ENCODE results near the gene LMAN1. TPM values are rescaled to one million over a fixed set of nuclear protein-coding genes. Genes with fewer than 3 reads are reported as not detected.

LMAN1 gene
- total RNA-seq, 2 experiments from 2014 or later, result 121 to 134 TPM

GRCh38 chr18:59383851-59384250, 24.8 kb upstream of the LMAN1 start:
- Mint-ChIP-seq H3K27me3 (peaks cover 15% of the 10 kb centered on the region), H3K36me3 (ENCODE audit: low read depth) (no peaks in the 10 kb centered on the region), H3K27ac (no peak overlapping the region), H3K4me3 (no peak overlapping the region), H3K9me3 (ENCODE audit: low read depth) (no peaks in the 10 kb centered on the region), H3K4me1 (peaks cover under 1% of the 10 kb centered on the region)
- intact Hi-C loops (cut with DNase I, micrococcal nuclease), result no loop called here
- no peak for DNase-seq
- ChIA-PET CTCF (interaction anchor here (2.3 kb wide), 1 partner anchor 19 kb away, joined by 12 read pairs; no protein-coding TSS in a partner anchor), POLR2A (interaction anchor here (0.7 kb wide), 1 partner anchor 31 kb away, joined by 4 read pairs; no protein-coding TSS in a partner anchor)
- ATAC-seq, result no peak

GRCh38 chr18:59382383-59382782, 23.3 kb upstream of the LMAN1 start:
- CTCF ChIA-PET, result interaction anchor here (0.7 to 2.3 kb wide), 5 partner anchors 20 to 311 kb away, joined by 3 to 12 read pairs (median 4); no protein-coding TSS in a partner anchor

GRCh38 chr18:59381949-59382348, 22.9 kb upstream of the LMAN1 start:
- Mint-ChIP-seq H3K27ac (no peak overlapping the region), H3K4me3 (no peak overlapping the region), H3K9me3 (ENCODE audit: low read depth) (no peaks in the 10 kb centered on the region), H3K27me3 (peaks cover 25% of the 10 kb centered on the region), H3K36me3 (ENCODE audit: low read depth) (no peaks in the 10 kb centered on the region), H3K4me1 (peaks cover 15% of the 10 kb centered on the region)
- ChIA-PET POLR2A (no interaction called here), CTCF (interaction anchor here (0.7 to 1.2 kb wide), 5 partner anchors 18 to 311 kb away, joined by 3 to 4 read pairs (median 4); no protein-coding TSS in a partner anchor)
- DNase-seq (no peak), ATAC-seq (no peak)
- intact Hi-C loops (cut with DNase I, micrococcal nuclease), result no loop called here

More at GRCh38 chr18:59382383-59382782, 23.3 kb upstream of the LMAN1 start:
- Mint-ChIP-seq H3K4me3 (no peak overlapping the region), H3K4me1 (peaks cover 15% of the 10 kb centered on the region), H3K27me3 (peaks cover 24% of the 10 kb centered on the region), H3K27ac (no peak overlapping the region), H3K36me3 (ENCODE audit: low read depth) (no peaks in the 10 kb centered on the region), H3K9me3 (ENCODE audit: low read depth) (no peaks in the 10 kb centered on the region)
- intact Hi-C loops (cut with DNase I, micrococcal nuclease), result no loop called here
- ATAC-seq (no peak), DNase-seq (no peak)
- POLR2A ChIA-PET, result no interaction called here

- Mint-ChIP-seq H3K4me1 (peaks cover 15% of the 10 kb centered on the region), H3K4me3 (no peak overlapping the region), H3K27me3 (peaks cover 25% of the 10 kb centered on the region), H3K9me3 (ENCODE audit: low read depth) (no peaks in the 10 kb centered on the region), H3K36me3 (ENCODE audit: low read depth) (no peaks in the 10 kb centered on the region), H3K27ac (no peak overlapping the region)
- CTCF ChIA-PET, result interaction anchor here (1.3 kb wide), 1 partner anchor 21 kb away, joined by 3 read pairs; no protein-coding TSS in a partner anchor
- DNase-seq (no peak), ATAC-seq (no peak)
- intact Hi-C loops (cut with DNase I, micrococcal nuclease), result no loop called here
- POLR2A ChIA-PET, result no interaction called here
Observed at GRCh38 chr18:59380706-59381105, 21.6 kb upstream of the LMAN1 start.

GRCh38 chr18:59379772-59380522, 20.9 kb upstream of the LMAN1 start:
- CTCF ChIA-PET, result interaction anchor here (1.3 kb wide), 1 partner anchor 22 kb away, joined by 3 read pairs; no protein-coding TSS in a partner anchor
- POLR2A ChIA-PET, result no interaction called here
- no peak overlapping the region for H3K27ac Mint-ChIP-seq
- H3K36me3 Mint-ChIP-seq (ENCODE audit: low read depth), result no peaks in the 10 kb centered on the region
- H3K4me3 Mint-ChIP-seq, result no peak overlapping the region
- H3K27me3 Mint-ChIP-seq, result peaks cover 22% of the 10 kb centered on the region
- H3K4me1 Mint-ChIP-seq, result peaks cover 15% of the 10 kb centered on the region
- no peak for DNase-seq
- peak; percentile 28 for ATAC-seq
- intact Hi-C loops (cut with DNase I, micrococcal nuclease), result no loop called here
- no peaks in the 10 kb centered on the region for H3K9me3 Mint-ChIP-seq (ENCODE audit: low read depth)

GRCh38 chr18:59377613-59378337, 18.7 kb upstream of the LMAN1 start:
- no peak overlapping the region for H3K4me3 Mint-ChIP-seq
- ChIA-PET CTCF (interaction anchor here (0.7 to 0.8 kb wide), 3 partner anchors 9 to 25 kb away, joined by 3 to 4 read pairs (median 3); no protein-coding TSS in a partner anchor), POLR2A (no interaction called here)
- ATAC-seq (peak; percentile 82), DNase-seq (no peak)
- peaks cover 15% of the 10 kb centered on the region for H3K4me1 Mint-ChIP-seq
- H3K27ac Mint-ChIP-seq, result no peak overlapping the region
- no peaks in the 10 kb centered on the region for H3K9me3 Mint-ChIP-seq (ENCODE audit: low read depth)
- peaks cover 28% of the 10 kb centered on the region for H3K27me3 Mint-ChIP-seq
- intact Hi-C loops (cut with DNase I, micrococcal nuclease), result no loop called here
- H3K36me3 Mint-ChIP-seq (ENCODE audit: low read depth), result no peaks in the 10 kb centered on the region

GRCh38 chr18:59376351-59376935, 17.4 kb upstream of the LMAN1 start:
- H3K9me3 Mint-ChIP-seq (ENCODE audit: low read depth), result no peaks in the 10 kb centered on the region
- H3K4me3 Mint-ChIP-seq, result no peak overlapping the region

GRCh38 chr18:59374128-59374527, 15.1 kb upstream of the LMAN1 start:
- no peak overlapping the region for H3K4me3 Mint-ChIP-seq
- intact Hi-C loops (cut with DNase I, micrococcal nuclease), result no loop called here
- DNase-seq (no peak), ATAC-seq (no peak)
- CTCF ChIA-PET, result interaction anchor here (0.5 to 1.5 kb wide), 2 partner anchors 29 to 31 kb away, joined by 3 read pairs; no protein-coding TSS in a partner anchor
- peaks cover 15% of the 10 kb centered on the region for H3K4me1 Mint-ChIP-seq
- H3K9me3 Mint-ChIP-seq (ENCODE audit: low read depth), result no peaks in the 10 kb centered on the region
- no peaks in the 10 kb centered on the region for H3K36me3 Mint-ChIP-seq (ENCODE audit: low read depth)
- H3K27me3 Mint-ChIP-seq, result peaks cover 24% of the 10 kb centered on the region
- POLR2A ChIA-PET, result interaction anchor here (0.8 kb wide), 1 partner anchor 22 kb away, joined by 3 read pairs; no protein-coding TSS in a partner anchor
- no peak overlapping the region for H3K27ac Mint-ChIP-seq

More at GRCh38 chr18:59376351-59376935, 17.4 kb upstream of the LMAN1 start:
- Mint-ChIP-seq H3K27me3 (peaks cover 31% of the 10 kb centered on the region), H3K27ac (no peak overlapping the region), H3K4me1 (peaks cover 15% of the 10 kb centered on the region), H3K36me3 (ENCODE audit: low read depth) (no peaks in the 10 kb centered on the region)
- ChIA-PET POLR2A (no interaction called here), CTCF (no interaction called here)
- DNase-seq, result no peak
- no peak for ATAC-seq
- intact Hi-C loops (cut with DNase I, micrococcal nuclease), result no loop called here

GRCh38 chr18:59372975-59373374, 13.9 kb upstream of the LMAN1 start:
- H3K4me3 Mint-ChIP-seq, result no peak overlapping the region
- no peak overlapping the region for H3K27ac Mint-ChIP-seq
- peaks cover 20% of the 10 kb centered on the region for H3K27me3 Mint-ChIP-seq
- no peaks in the 10 kb centered on the region for H3K9me3 Mint-ChIP-seq (ENCODE audit: low read depth)
- no peak for ATAC-seq
- H3K36me3 Mint-ChIP-seq (ENCODE audit: low read depth), result no peaks in the 10 kb centered on the region
- ChIA-PET POLR2A (no interaction called here), CTCF (interaction anchor here (1.5 kb wide), 1 partner anchor 30 kb away, joined by 3 read pairs; no protein-coding TSS in a partner anchor)
- peaks cover 7% of the 10 kb centered on the region for H3K4me1 Mint-ChIP-seq
- intact Hi-C loops (cut with DNase I, micrococcal nuclease), result no loop called here
- DNase-seq, result no peak

- Mint-ChIP-seq H3K9me3 (ENCODE audit: low read depth) (no peaks in the 10 kb centered on the region), H3K27ac (no peak overlapping the region), H3K36me3 (ENCODE audit: low read depth) (peaks cover 25% of the 10 kb centered on the region), H3K27me3 (no peaks in the 10 kb centered on the region), H3K4me3 (peak overlapping the region; percentile 98), H3K4me1 (peaks cover 28% of the 10 kb centered on the region)
- intact Hi-C loops (cut with DNase I, micrococcal nuclease), result no loop called here
- no peak for ATAC-seq
- ChIA-PET POLR2A (interaction anchor here (0.8 kb wide), 1 partner anchor 568 kb away, joined by 4 read pairs; no protein-coding TSS in a partner anchor), CTCF (interaction anchor here (0.8 to 0.9 kb wide), 2 partner anchors 91 to 597 kb away, joined by 3 read pairs; no protein-coding TSS in a partner anchor)
- no peak for DNase-seq
Observed at GRCh38 chr18:59360381-59360780, 1.3 kb upstream of the LMAN1 start.

- peak overlapping the region; percentile 51 for H3K27ac Mint-ChIP-seq
- peak overlapping the region; percentile 98 for H3K4me3 Mint-ChIP-seq
- ATAC-seq, result peak; percentile 3
- peaks cover 31% of the 10 kb centered on the region for H3K36me3 Mint-ChIP-seq (ENCODE audit: low read depth)
- no peaks in the 10 kb centered on the region for H3K9me3 Mint-ChIP-seq (ENCODE audit: low read depth)
- no peaks in the 10 kb centered on the region for H3K27me3 Mint-ChIP-seq
- ChIA-PET CTCF (interaction anchor here (0.6 to 1.8 kb wide), 3 partner anchors 43 to 596 kb away, joined by 3 to 15 read pairs (median 3); no protein-coding TSS in a partner anchor), POLR2A (interaction anchor here (0.7 kb wide), 1 partner anchor 700 kb away, joined by 3 read pairs; no protein-coding TSS in a partner anchor)
- intact Hi-C loops (cut with DNase I, micrococcal nuclease), result loop anchor here (1.0 to 5.0 kb wide), 10 partner anchors 18 to 817 kb away; partner anchors contain the start of genes MALT1 (in 1 of the 2) and SEC11C (in 1 of the 2)
- peaks cover 29% of the 10 kb centered on the region for H3K4me1 Mint-ChIP-seq
- no peak for DNase-seq
Observed at GRCh38 chr18:59359576-59359952, 499 bp upstream of the LMAN1 start.

Measured in activated CD4-positive, alpha-beta T cell treated with anti-CD3 and anti-CD28 coated beads for 36 hours (primary cell).